Ureter (tissue), 1 donor: ENCODE results near the gene TEAD1. TPM values are rescaled to one million over a fixed set of nuclear protein-coding genes. Genes with fewer than 3 reads are reported as not detected.

Source experiments
- DNase-seq: peaks from one replicate; pipeline ENCODE4 v3.0.0-alpha.2; 2020; ENCODE audit warnings: low spot score
- total RNA-seq: library from RNA; stranded (reverse); gene quantifications from one replicate; pipeline ENCODE4 v1.2.4, GENCODE V29; 2023
- donor health status: DM: yes; HTN: yes; CAD: no.

TEAD1 gene
- 117 TPM for total RNA-seq

GRCh38 chr11:12673924-12674570 is at the start of gene TEAD1:
TEAD1 (plus strand) TSS chr11:12674421.
- DNase-seq, result peak; percentile 97

GRCh38 chr11:12624595-12624994 is 49.6 kb upstream of the TEAD1 start:
- DNase-seq, result no peak

DNA sequence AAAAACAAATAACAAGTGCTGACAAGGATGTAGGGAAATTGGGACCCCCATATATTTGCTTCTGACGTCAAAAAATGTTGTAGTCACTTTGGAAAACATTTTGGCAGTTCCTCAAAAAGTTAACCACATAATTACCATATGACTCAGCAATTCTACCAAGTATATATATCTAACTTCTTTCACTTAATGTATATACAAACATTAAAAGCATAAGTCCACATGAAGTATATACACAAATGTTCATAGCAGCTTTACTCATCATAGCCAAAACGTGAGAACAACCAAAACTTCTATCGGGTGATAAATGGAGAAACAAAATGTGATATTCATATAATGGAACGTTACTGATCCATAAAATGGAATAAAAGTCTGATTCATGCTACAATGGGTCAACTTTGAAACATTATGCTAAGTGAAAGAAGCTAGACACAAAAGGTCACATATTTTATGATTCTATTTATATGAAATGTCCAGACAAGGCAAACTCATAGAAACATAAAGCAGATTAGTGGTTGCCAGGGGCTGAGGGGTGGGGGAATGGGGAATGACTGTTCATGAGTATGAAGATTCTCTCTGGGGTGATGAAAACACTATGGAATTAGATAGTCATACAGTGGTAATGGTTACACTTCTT is 48.7 kb upstream of the TEAD1 start:
- DNase-seq, result no peak

DNA sequence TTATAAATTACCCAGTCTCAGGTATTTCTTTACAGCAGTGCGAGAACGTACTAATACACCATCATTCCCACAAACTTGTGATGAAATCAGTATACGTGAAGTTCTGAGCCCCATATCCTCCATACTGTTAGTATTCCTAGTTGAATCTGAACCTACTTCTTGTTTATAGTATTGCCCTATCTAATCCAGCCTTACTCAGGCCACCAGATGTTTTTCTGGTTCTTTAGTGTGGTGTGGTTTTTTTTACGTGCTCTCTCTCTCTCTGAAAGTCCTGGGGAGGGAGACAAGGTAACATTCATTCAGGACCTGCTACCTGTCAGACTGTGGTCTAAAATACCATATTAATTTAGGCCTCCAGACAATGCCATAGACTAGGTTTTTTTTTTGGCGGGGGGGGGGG is 47.6 kb upstream of the TEAD1 start:
- DNase-seq, result no peak

- no peak for DNase-seq
These were observed 45.9 kb upstream of the TEAD1 start for GRCh38 chr11:12628314-12628713.

- no peak for DNase-seq
These were observed 44.5 kb upstream of the TEAD1 start for GRCh38 chr11:12629601-12630313.

DNA sequence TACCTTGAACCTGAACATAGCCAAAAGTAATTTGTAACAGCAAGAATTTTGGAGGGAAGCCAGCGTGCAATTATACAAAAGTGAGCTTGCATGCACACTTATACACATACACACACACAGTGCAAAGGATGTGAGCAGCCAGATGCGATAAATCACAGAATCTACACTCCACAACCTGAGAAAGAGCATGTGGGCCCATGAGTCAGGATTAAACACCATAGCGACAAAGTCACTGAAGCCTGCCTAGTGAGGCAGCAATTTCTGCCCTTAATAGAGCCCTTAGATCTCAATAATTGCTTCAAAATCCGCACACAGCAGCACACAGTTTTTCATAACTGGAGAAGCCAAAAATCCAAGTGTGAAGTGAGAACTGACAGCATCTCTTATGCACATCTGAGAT is 42.6 kb upstream of the TEAD1 start:
- DNase-seq, result no peak

DNA sequence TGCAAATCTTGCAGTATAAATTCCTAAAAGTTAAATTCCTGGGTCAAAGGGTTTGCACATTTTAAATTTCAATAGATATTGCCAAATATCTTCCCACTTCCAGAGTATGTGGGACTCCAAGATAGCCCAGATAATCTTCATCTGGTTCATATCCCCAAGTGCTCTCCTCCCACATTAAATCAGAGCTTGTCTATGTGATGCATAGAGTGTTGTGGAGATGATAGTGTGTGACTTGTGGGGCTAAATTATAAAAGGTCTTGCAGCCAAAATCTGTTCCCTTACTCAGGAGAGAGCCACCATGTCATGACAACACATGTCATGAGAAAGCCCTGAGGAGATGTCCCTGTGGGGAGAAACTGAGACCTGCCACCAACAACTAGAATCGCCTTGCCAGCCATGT is 39.9 kb upstream of the TEAD1 start:
- no peak for DNase-seq

DNA sequence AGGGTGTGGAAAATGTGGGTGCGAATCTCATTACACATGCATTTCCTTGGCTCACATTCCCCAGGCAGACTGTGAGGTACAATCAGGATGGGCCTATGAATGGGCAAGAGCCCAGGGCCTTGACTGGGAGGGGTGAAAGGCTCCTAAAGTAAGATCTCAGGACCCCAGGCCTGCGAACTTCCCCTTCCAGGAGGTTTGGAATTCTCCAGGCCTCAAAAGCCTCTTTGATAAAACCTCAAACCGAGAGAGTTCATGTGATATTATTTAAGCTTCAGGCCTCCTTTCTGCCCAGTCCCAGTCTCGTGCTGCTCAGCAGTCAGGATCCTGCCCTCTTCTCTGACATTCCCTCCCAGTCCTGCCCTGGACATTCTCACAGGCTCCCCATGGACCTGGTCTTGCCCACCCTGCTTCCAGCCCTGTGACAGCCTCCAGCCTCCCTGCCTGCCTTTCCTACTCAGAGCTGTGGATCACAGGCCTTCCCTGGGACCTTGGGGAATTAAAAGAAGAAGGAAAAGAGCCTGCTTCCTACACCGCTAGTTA is 37.3 kb upstream of the TEAD1 start:
- no peak for DNase-seq

DNA sequence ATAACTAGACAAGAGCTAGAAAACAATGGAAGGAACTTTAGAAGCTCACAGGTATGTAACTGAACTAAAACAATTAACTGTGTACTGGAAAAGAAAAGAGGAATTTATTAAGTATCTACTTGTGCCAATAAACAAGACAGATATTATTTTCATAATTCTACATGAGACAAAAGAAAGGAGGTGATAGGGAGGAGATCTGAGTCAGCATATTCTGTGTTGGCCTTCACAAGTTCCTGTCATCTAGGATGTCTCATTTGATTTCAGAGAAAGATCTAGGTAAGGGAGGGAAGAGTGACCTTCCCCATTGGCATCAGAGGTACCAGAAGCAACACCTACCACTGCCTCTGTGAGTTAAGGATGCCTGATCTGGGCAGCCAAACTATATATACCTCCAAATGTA is 34.8 kb upstream of the TEAD1 start:
- DNase-seq, result no peak

GRCh38 chr11:12640355-12640754 is 33.9 kb upstream of the TEAD1 start:
- DNase-seq, result no peak

GRCh38 chr11:12640926-12641849 is 33.0 kb upstream of the TEAD1 start:
- DNase-seq, result no peak

DNA sequence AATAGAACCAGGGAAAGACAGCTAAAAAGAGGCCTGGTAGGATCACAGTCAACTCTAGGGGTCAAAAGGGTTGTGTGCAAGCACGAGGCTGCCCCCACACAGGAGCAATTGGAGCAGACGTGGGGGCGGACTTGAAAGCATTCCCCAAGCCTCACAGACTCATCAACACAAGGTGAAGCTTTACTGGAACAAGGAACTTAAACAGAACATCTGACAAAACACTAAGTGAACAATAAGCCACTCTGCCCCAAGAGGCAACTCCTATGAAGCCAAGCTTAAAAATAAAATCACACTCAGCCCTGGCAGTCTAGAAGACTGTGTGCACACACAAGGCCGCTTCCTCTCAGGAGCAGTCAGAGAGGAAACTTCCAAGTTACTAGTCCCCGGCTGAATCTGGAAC is 32.2 kb upstream of the TEAD1 start:
- DNase-seq, result no peak

DNA sequence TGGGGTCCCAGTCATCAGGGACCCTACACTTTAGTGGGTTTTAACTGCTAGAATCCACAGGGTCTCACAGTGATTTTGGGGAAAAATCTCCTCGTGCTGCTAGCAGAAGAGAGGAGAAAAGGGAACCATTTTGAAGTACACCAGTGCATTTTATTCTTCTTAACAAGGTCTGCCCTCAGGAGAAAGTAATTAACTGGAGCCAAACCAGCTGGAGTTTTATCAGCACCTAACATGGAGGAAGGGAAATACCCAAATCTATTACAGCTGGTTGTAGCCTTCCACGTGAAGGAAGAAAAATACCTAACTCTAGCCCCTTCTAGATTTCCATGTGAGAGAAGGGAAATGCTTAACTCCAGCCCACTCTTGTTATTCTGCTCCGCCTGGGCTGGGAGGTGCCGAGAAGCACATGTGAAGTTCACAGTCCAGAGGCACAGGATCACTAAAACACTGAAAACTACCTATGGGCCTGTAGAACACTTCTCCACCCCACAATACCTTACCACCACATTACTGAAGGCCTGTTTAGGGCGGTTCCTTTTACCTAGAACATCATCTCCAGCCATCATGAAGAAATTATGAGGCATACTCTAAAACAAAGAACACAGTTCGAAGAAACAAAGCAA is 31.3 kb upstream of the TEAD1 start:
- no peak for DNase-seq

GRCh38 chr11:12646478-12646877 is 27.7 kb upstream of the TEAD1 start:
- DNase-seq, result no peak

DNA sequence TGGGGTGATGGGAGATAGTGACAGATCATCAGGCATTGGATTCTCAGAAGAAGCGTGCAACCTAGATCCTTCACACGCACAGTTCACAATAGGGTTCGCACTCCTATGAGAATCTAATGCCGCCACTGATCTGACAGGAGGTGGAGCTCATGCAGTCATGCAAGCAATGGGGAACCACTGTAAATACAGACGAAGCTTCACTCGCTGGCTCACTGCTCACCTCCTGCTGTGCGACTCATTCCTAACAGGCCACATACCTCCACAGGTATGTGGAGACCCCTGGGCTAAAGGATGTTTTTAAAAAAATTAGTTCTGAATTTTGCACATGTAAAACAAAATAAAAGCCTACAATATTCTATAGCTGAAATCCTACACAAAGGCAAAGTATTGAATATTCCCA is 20.5 kb upstream of the TEAD1 start:
- DNase-seq, result no peak

GRCh38 chr11:12655842-12656241 is 18.4 kb upstream of the TEAD1 start:
- DNase-seq, result no peak

DNA sequence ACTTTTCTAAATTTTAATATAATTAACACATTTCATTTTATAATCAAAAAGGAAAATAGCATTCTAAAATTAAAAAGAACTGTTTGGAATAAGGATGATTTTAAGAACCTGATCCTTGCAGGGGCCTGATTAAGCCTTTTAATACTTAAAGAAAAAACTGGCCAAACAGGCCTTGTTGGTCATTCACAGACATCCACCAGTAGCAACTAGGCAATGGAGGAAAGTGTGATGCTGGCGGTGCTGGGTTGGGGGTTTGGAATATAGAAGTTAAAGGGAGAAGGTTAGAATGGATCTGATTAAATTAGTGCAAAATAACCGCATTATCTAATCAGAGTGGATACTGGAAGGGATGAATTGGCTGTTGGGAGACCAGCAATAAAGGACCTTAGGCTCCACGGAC is 16.9 kb upstream of the TEAD1 start:
- no peak for DNase-seq

DNA sequence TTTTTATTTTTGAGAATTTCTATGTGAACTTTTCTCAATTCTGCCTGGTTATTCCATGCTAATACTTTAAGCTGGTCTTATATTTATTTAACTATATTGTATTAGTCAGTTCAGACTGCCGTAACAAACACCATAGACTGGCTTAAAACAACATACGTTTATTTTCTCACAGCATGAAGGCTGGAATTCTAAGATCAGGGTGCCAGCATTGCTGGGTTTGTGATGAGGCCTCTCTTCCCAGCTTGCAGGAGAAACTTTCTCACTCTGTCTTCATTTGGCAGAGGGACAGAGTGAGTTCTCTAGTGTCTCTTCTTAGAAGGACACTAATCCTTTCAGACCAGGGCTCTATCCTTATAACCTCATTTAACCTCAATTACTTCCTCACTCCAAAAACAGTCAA is 16.2 kb upstream of the TEAD1 start:
- DNase-seq, result no peak

DNA sequence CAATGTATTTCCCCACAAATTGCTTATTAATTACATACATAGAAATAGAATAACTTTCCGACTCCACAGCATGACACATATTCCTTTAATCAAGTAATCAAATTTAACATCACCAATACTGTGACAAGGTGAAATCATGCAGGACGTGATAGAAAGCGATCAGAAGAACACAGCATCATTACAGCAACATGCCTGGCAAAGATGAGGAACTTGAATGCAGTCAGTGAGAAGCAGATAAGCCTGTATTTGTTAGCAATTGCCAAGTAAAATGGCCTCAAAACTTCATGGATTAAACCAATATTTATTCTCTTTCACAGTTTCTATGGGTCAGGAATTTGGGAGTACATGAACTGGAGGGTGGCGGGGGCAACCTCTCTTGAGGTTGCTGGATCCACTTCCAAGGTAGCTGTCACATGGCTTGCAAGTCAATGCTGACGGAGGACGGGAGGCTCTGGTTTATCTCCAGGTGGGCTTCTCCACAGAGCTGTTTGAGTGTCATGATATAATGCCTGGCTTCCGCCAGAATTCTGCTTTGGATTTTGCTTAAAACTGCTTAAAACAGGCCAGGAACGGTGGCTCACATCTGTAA is 12.0 kb upstream of the TEAD1 start:
- no peak for DNase-seq

- no peak for DNase-seq
These were observed 9.8 kb upstream of the TEAD1 start for GRCh38 chr11:12664385-12664784.
